GM08714 (cell line): ENCODE measurements around the gene PSMD8.

Experiments used
- H3K4me3 ChIP-seq: fragments of 200-500 bp; sonication (Bioruptor generic); 2 replicates; pipeline ENCODE4 v1.5.1; 2014; ENCODE audit warnings: mild to moderate bottlenecking, low read length, inconsistent platforms
- ZNF274 ChIP-seq: IDR thresholded peaks from 2 replicates; pipeline ENCODE4 v1.6.1; 2012; ENCODE audit warnings: mild to moderate bottlenecking, low read depth, low read length

The PSMD8 gene

GRCh38 chr19:38373907-38374331, 452 bp upstream of the PSMD8 start:
- peak overlapping the region; percentile 41 for H3K4me3 ChIP-seq
- TF ChIP-seq ZNF274, result no peak

GRCh38 chr19:38375098-38375493, 725 bp downstream of the PSMD8 start:
- peak overlapping the region; percentile 96 for H3K4me3 ChIP-seq

GRCh38 chr19:38375748-38376147, 1.4 kb downstream of the PSMD8 start:
- H3K4me3 ChIP-seq, result peak overlapping the region; percentile 96
- TF ChIP-seq ZNF274, result no peak

More at GRCh38 chr19:38375098-38375493, 725 bp downstream of the PSMD8 start:
- TF ChIP-seq ZNF274, result no peak

GRCh38 chr19:38376576-38376975, 2.2 kb downstream of the PSMD8 start:
- TF ChIP-seq ZNF274, result no peak
- H3K4me3 ChIP-seq, result no peak overlapping the region

- H3K4me3 ChIP-seq, result no peak overlapping the region
- no peak for TF ChIP-seq ZNF274
These were observed 2.7 kb downstream of the PSMD8 start for GRCh38 chr19:38377052-38377451.

GRCh38 chr19:38378866-38379265, 4.5 kb downstream of the PSMD8 start:
- no peak overlapping the region for H3K4me3 ChIP-seq
- TF ChIP-seq ZNF274, result no peak

GRCh38 chr19:38381138-38381537, 6.8 kb downstream of the PSMD8 start:
- no peak overlapping the region for H3K4me3 ChIP-seq
- no peak for TF ChIP-seq ZNF274

- H3K4me3 ChIP-seq, result no peak overlapping the region
- TF ChIP-seq ZNF274, result no peak
These were observed 8.8 kb downstream of the PSMD8 start for GRCh38 chr19:38383184-38383583.

- H3K4me3 ChIP-seq, result no peak overlapping the region
- no peak for TF ChIP-seq ZNF274
These were observed 9.4 kb downstream of the PSMD8 start for GRCh38 chr19:38383743-38384142.

- TF ChIP-seq ZNF274, result no peak
- H3K4me3 ChIP-seq, result no peak overlapping the region
These were observed 10.0 kb downstream of the PSMD8 start for GRCh38 chr19:38384209-38385027.

GRCh38 chr19:38385057-38385803, 10.9 kb downstream of the PSMD8 start:
- TF ChIP-seq ZNF274, result no peak
- H3K4me3 ChIP-seq, result no peak overlapping the region

- no peak overlapping the region for H3K4me3 ChIP-seq
These were observed 11.5 kb downstream of the PSMD8 start for GRCh38 chr19:38385804-38386257.

GRCh38 chr19:38386300-38386970, 12.1 kb downstream of the PSMD8 start:
- H3K4me3 ChIP-seq, result no peak overlapping the region
- TF ChIP-seq ZNF274, result no peak

More at GRCh38 chr19:38385804-38386257, 11.5 kb downstream of the PSMD8 start:
- no peak for TF ChIP-seq ZNF274

- TF ChIP-seq ZNF274, result no peak
- peak overlapping the region; percentile 53; the same call in 1 of the 2 replicates for H3K4me3 ChIP-seq
These were observed 12.7 kb downstream of the PSMD8 start for GRCh38 chr19:38386971-38387549.
